Activated naive CD8-positive, alpha-beta T cell treated with anti-CD3 and anti-CD28 coated beads, Interleukin-2, amount 10 ng/mL, durations not matched to agents 7 days and 5 days (primary cell): ENCODE data around the gene SEL1L3. TPM values are rescaled to one million over a fixed set of nuclear protein-coding genes. Genes with fewer than 3 reads are reported as not detected.

ENCODE experiments used
- ATAC-seq: fragments of 150-1000 bp; cut with Tn5 transposase; one replicate; pipeline ENCODE4 v1.10.0; 2021; ENCODE audit warnings: low read depth, moderate library complexity
- POLR2A ChIA-PET: fragments of 350-600 bp; sonication (Branson Sonifier 250); formaldehyde crosslinking; loops from one replicate; lab custom pipeline; 2021; ENCODE audit warnings: antibody characterized with exemption; lab: Charles Lee
- DNase-seq: peaks from one replicate; pipeline ENCODE4 v3.0.0; 2021
- H3K27ac Mint-ChIP-seq: one replicate; pipeline ENCODE4 v1.8.0; 2022; ENCODE audit warnings: mild to moderate bottlenecking, mixed read lengths
- H3K27me3 Mint-ChIP-seq: one replicate; pipeline ENCODE4 v1.8.0; 2022; ENCODE audit warnings: mild to moderate bottlenecking, moderate library complexity, mixed read lengths
- H3K36me3 Mint-ChIP-seq: one replicate; pipeline ENCODE4 v1.8.0; 2021; ENCODE audit warnings: mild to moderate bottlenecking, mixed read lengths
- H3K4me1 Mint-ChIP-seq: one replicate; pipeline ENCODE4 v1.8.0; 2021; ENCODE audit warnings: mixed read lengths
- H3K4me3 Mint-ChIP-seq: one replicate; pipeline ENCODE4 v1.8.0; 2022; ENCODE audit warnings: mild to moderate bottlenecking, moderate library complexity, mixed read lengths
- H3K9me3 Mint-ChIP-seq: one replicate; pipeline ENCODE4 v1.8.0; 2021; ENCODE audit warnings: mixed read lengths
- total RNA-seq, 2 experiments: library from RNA; stranded (reverse); gene quantifications; one replicate each; pipeline ENCODE4 v1.2.3, GENCODE V29; 2021

SEL1L3 gene
- total RNA-seq, 2 experiments from 2014 or later, result 62.8 to 69.7 TPM

- no peaks in the 10 kb centered on the region for H3K27me3 Mint-ChIP-seq
- ATAC-seq (no peak), DNase-seq (no peak)
- H3K4me3 Mint-ChIP-seq, result no peak overlapping the region
- H3K9me3 Mint-ChIP-seq, result no peaks in the 10 kb centered on the region
- peaks cover 58% of the 10 kb centered on the region for H3K36me3 Mint-ChIP-seq
- peaks cover 3% of the 10 kb centered on the region for H3K4me1 Mint-ChIP-seq
- POLR2A ChIA-PET, result no interaction called here
- H3K27ac Mint-ChIP-seq, result no peak overlapping the region
Measured at GRCh38 chr4:25779021-25779420, 83.8 kb downstream of the SEL1L3 start.

- H3K27me3 Mint-ChIP-seq, result no peaks in the 10 kb centered on the region
- DNase-seq (no peak), ATAC-seq (no peak)
- H3K36me3 Mint-ChIP-seq, result peaks cover 51% of the 10 kb centered on the region
- no peaks in the 10 kb centered on the region for H3K4me1 Mint-ChIP-seq
- no peak overlapping the region for H3K4me3 Mint-ChIP-seq
- POLR2A ChIA-PET, result no interaction called here
- H3K9me3 Mint-ChIP-seq, result no peaks in the 10 kb centered on the region
- no peak overlapping the region for H3K27ac Mint-ChIP-seq
Measured at GRCh38 chr4:25776795-25777194, 86.0 kb downstream of the SEL1L3 start.

DNA sequence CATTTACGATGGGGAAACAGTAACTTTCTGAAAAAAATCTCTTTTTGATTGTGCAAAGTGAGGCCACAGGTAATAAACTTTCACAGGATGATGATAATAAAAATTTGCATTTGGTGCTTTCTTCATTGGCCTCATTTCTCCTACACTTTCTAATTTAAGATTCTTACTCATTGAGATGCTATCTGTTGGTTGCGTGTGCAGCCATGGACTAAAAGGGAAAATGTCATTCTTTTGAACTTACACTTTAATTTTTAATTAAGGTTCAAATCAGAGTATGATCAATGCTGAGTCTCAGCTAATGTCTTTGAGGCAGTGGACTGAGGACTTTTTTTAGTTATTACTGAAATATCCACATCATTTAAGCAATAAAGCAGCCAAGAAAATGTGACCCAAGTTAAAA, 87.6 kb downstream of the SEL1L3 start:
- Mint-ChIP-seq H3K4me1 (no peaks in the 10 kb centered on the region), H3K36me3 (peaks cover 45% of the 10 kb centered on the region), H3K27me3 (no peaks in the 10 kb centered on the region), H3K4me3 (no peak overlapping the region), H3K27ac (no peak overlapping the region), H3K9me3 (no peaks in the 10 kb centered on the region)
- POLR2A ChIA-PET, result no interaction called here
- DNase-seq (no peak), ATAC-seq (no peak)

GRCh38 chr4:25773358-25773757, 89.4 kb downstream of the SEL1L3 start:
- Mint-ChIP-seq H3K4me3 (no peak overlapping the region), H3K9me3 (no peaks in the 10 kb centered on the region), H3K27me3 (no peaks in the 10 kb centered on the region), H3K4me1 (no peaks in the 10 kb centered on the region), H3K27ac (no peak overlapping the region), H3K36me3 (peaks cover 32% of the 10 kb centered on the region)
- no peak for DNase-seq
- POLR2A ChIA-PET, result no interaction called here
- no peak for ATAC-seq

DNA sequence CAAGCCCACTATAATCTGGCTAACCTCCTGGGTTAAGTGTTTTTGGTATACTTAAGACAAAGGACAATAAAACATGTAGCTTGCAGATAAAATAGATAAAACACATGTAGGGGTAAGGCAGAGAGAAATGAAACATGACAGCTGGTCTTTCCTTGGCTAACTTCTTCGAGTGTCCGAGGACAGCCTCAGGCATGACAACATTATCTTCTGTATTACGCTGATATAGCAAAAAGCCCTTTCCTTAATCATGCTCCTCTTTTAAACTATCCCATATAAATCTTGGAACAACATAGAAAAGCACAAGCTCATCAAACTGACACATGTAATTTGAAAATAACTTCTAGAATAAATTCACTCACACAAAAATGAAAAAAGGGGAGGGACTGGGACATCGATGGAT, 91.1 kb downstream of the SEL1L3 start:
- Mint-ChIP-seq H3K4me1 (no peaks in the 10 kb centered on the region), H3K36me3 (peaks cover 17% of the 10 kb centered on the region), H3K4me3 (no peak overlapping the region), H3K27me3 (no peaks in the 10 kb centered on the region), H3K9me3 (no peaks in the 10 kb centered on the region), H3K27ac (no peak overlapping the region)
- DNase-seq (no peak), ATAC-seq (no peak)
- POLR2A ChIA-PET, result no interaction called here

GRCh38 chr4:25770847-25771246, 91.9 kb downstream of the SEL1L3 start:
- Mint-ChIP-seq H3K36me3 (peaks cover 16% of the 10 kb centered on the region), H3K4me1 (no peaks in the 10 kb centered on the region), H3K9me3 (no peaks in the 10 kb centered on the region), H3K27ac (no peak overlapping the region), H3K4me3 (no peak overlapping the region), H3K27me3 (no peaks in the 10 kb centered on the region)
- ATAC-seq, result no peak
- POLR2A ChIA-PET, result no interaction called here
- no peak for DNase-seq

- no peak for DNase-seq
- Mint-ChIP-seq H3K27me3 (no peaks in the 10 kb centered on the region), H3K36me3 (peaks cover 15% of the 10 kb centered on the region), H3K27ac (no peak overlapping the region), H3K9me3 (no peaks in the 10 kb centered on the region), H3K4me3 (no peak overlapping the region), H3K4me1 (no peaks in the 10 kb centered on the region)
- no peak for ATAC-seq
- POLR2A ChIA-PET, result no interaction called here
Measured at GRCh38 chr4:25769251-25769650, 93.5 kb downstream of the SEL1L3 start.

DNA sequence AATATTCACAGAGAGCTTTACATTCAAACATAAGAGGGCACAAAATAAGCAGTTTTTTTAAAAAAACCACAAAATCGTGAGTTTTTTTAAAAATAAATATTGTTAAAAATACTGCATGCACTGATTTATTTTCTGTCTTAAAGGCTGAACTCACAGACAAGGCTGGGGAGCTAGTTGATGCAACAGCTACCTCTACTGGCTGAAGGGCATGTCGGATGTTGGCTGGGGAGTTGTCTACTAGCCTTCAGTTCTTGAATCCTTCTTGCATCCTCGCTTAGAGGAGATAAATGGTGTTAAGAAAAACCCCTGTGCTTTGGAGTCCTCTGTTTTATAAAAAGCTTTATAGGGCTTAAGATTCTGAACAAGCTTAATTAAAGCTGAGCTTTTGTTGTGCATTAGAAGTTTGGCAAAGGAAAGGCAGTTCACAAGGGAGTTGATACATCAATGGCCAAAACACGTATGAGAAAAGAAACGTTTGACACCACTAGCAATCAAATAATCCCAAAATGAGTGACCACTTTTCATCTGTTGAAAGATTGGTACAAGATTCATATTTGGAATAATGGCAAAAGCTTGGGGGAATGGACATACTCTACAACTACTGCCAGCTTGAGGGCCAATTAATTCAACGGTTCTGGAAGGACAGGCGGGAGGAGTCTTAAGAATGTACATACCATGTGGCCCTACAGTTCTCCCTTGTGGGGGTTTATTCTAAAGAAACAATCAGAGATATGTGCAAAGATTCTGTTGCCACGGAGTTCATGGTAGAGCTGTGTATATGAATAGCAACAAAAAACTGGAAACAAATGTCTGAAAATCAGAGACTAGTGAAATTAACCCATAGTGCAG, 94.7 kb downstream of the SEL1L3 start:
- no peaks in the 10 kb centered on the region for H3K4me1 Mint-ChIP-seq
- H3K4me3 Mint-ChIP-seq, result no peak overlapping the region
- DNase-seq, result no peak
- H3K36me3 Mint-ChIP-seq, result peaks cover 17% of the 10 kb centered on the region
- no peaks in the 10 kb centered on the region for H3K9me3 Mint-ChIP-seq
- POLR2A ChIA-PET, result no interaction called here
- no peak overlapping the region for H3K27ac Mint-ChIP-seq
- ATAC-seq, result peak; percentile 45
- H3K27me3 Mint-ChIP-seq, result no peaks in the 10 kb centered on the region

DNA sequence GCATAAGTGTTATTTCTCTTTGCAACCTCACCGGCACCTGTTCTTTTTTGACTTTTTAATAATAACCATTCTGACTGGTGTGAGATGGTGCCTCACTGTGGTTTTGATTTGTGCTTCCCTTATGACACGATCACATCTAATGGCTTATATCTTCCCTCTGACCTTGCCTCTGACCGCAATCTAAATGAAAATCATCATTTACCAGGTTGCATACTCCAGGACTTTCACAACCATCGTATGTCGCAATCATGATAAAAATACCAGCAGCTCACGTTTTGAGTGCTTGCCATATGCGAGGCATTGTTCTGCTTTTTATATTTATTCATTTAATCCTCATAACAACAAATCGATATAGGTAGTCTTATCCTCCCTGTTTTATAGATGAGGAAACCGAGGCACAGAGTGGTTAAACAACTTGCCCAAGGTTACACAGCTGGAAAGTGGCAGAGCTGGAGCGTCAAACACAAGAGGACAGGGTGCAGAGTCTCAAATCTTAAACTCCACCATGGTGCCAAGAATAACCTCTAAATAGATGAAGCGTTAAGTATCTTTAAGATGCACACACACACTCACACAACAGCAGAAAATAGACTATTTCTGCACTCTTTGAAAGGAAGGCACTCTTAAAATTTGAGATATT, 102.2 kb downstream of the SEL1L3 start:
- ATAC-seq, result no peak

DNA sequence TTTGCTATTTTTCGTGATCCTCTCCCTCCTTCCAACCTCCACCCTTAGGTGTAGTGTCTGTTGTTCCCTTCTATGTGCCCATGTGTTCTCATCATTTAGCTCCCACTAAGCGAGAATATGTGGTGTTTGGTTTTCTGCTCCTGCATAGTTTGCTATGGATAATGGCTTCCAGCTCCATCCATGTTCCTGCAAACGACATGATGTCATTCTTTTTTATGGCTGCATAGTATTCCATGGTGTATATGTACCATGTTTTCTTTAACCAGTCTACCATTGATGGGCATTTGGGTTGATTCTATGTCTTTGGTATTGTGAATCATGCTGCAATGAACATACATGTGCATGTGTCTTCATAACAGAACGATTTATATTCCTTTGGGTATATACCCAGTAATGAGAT, 102.7 kb downstream of the SEL1L3 start:
- no peak for ATAC-seq
- no peak overlapping the region for H3K27ac Mint-ChIP-seq
- peaks cover 55% of the 10 kb centered on the region for H3K36me3 Mint-ChIP-seq

More for the DNA sequence above, 102.2 kb downstream of the SEL1L3 start:
- DNase-seq, result no peak
- H3K9me3 Mint-ChIP-seq, result peaks cover 2% of the 10 kb centered on the region
- no peak overlapping the region for H3K27ac Mint-ChIP-seq
- POLR2A ChIA-PET, result no interaction called here
- H3K36me3 Mint-ChIP-seq, result peaks cover 53% of the 10 kb centered on the region
- no peaks in the 10 kb centered on the region for H3K27me3 Mint-ChIP-seq
- no peaks in the 10 kb centered on the region for H3K4me1 Mint-ChIP-seq
- H3K4me3 Mint-ChIP-seq, result no peak overlapping the region

DNA sequence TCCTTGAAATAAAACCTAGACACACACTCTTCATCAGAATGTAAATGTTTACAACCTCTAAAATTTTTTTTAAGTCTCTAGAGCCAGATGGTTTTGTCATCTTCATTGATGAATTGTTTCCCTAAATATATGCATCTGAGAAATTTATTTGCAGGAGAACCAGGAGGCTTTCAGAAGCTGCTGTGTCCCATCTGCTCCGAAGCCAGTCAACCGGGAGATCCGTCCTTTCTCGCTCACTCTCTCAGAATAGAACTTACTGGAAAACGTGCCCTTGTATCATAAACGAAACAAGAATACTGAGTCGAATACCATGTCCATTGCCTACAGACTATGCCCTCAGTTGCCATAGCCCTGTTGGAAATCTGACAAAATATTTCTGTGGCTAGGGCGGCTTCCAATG, 103.7 kb downstream of the SEL1L3 start:
- POLR2A ChIA-PET, result no interaction called here
- DNase-seq, result no peak
- no peak for ATAC-seq
- Mint-ChIP-seq H3K27ac (no peak overlapping the region), H3K9me3 (peaks cover 2% of the 10 kb centered on the region), H3K36me3 (peaks cover 52% of the 10 kb centered on the region), H3K27me3 (no peaks in the 10 kb centered on the region), H3K4me1 (no peaks in the 10 kb centered on the region), H3K4me3 (no peak overlapping the region)

More for the DNA sequence above, 102.7 kb downstream of the SEL1L3 start:
- no peaks in the 10 kb centered on the region for H3K4me1 Mint-ChIP-seq
- H3K4me3 Mint-ChIP-seq, result no peak overlapping the region
- POLR2A ChIA-PET, result no interaction called here
- H3K27me3 Mint-ChIP-seq, result no peaks in the 10 kb centered on the region
- peaks cover 2% of the 10 kb centered on the region for H3K9me3 Mint-ChIP-seq
- DNase-seq, result no peak

DNA sequence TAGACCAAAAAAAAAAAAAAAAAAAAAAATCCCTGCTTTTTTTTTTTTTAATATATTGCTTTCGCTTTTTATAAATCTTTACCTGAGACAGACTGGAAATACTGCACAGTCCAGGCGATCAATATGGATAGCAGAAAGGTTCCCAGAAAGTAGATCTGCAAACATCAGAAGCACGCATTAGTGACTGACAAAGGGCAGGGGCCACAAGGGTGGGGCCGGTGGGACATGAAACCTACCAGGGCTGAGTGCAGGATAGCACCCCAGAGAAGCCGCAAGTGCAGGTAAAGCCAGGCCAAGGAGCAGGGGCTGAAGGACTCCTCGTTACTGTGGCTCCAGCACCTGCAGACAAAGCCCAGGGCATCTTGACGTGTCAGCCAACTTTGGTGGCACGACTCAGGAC, 105.3 kb downstream of the SEL1L3 start:
- ATAC-seq (no peak), DNase-seq (no peak)
- H3K36me3 Mint-ChIP-seq, result peaks cover 51% of the 10 kb centered on the region
- H3K27me3 Mint-ChIP-seq, result no peaks in the 10 kb centered on the region
- no peak overlapping the region for H3K4me3 Mint-ChIP-seq
- peaks cover 2% of the 10 kb centered on the region for H3K9me3 Mint-ChIP-seq
- H3K27ac Mint-ChIP-seq, result no peak overlapping the region
- POLR2A ChIA-PET, result no interaction called here
- H3K4me1 Mint-ChIP-seq, result no peaks in the 10 kb centered on the region

DNA sequence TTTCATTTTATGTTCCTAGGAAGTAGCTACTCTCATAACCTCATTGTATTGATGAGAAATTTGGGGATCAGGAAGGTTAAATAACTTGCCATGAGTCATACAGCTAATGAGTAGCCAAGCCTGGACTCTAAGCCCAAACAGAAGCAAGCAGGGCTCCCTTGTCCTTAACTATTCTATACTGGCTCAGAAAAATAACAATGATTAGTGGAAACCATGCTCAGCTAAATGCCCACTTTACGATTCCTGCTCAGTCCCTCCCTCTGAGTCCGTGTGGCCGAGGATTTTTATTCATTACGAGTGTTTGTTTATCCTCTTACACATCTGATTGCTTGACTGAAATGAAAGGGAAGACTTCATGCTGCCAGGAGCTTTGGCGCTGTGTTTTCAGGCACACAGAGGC, 106.3 kb downstream of the SEL1L3 start:
- Mint-ChIP-seq H3K36me3 (peaks cover 43% of the 10 kb centered on the region), H3K27me3 (no peaks in the 10 kb centered on the region), H3K9me3 (peaks cover 2% of the 10 kb centered on the region), H3K4me3 (no peak overlapping the region), H3K4me1 (no peaks in the 10 kb centered on the region), H3K27ac (no peak overlapping the region)
- ATAC-seq, result no peak
- no peak for DNase-seq
- POLR2A ChIA-PET, result no interaction called here

DNA sequence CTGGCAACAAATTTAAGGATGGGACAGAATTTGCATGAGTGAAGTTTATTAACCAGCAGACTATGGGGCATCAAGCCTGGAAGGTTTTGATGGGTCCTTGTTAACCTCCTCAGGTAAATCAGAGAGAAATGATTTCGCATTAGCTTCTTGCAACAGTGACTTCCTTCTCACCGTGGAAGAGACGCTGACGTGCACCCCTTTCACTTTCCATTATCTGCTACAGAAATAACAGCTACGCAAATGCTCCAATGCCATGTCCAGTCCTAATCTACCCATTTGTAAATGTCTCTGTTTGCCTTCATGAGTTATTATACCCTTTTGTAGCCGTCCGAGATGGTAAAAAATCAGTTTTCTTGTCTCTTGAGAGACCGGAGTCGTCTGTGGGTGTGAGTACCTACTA, 106.9 kb downstream of the SEL1L3 start:
- POLR2A ChIA-PET, result no interaction called here
- Mint-ChIP-seq H3K9me3 (peaks cover 2% of the 10 kb centered on the region), H3K4me1 (no peaks in the 10 kb centered on the region), H3K36me3 (peaks cover 42% of the 10 kb centered on the region), H3K27ac (no peak overlapping the region), H3K27me3 (no peaks in the 10 kb centered on the region), H3K4me3 (no peak overlapping the region)
- ATAC-seq (no peak), DNase-seq (no peak)
